Astrocyte (in vitro differentiated cells and primary cell): ENCODE data around the gene SLFN12L. TPM values are rescaled to one million over a fixed set of nuclear protein-coding genes. Genes with fewer than 3 reads are reported as not detected.

Experiments
- DNase-seq: peaks from one replicate; pipeline ENCODE4 v3.0.0-alpha.2; 2010; ENCODE audit warnings: low read depth
- FAIRE-seq: peaks from 2 replicates; lab custom pipeline; 2011; peaks lifted over from hg19 to GRCh38; lab: Jason Lieb, UNC
- H2AFZ ChIP-seq: 2 replicates; pipeline ENCODE4 v1.6.0; 2012; ENCODE audit warnings: low read depth, low read length, inconsistent platforms
- H3K27ac ChIP-seq: 2 replicates; pipeline ENCODE4 v1.5.1; 2011; ENCODE audit warnings: low read depth, low read length, inconsistent platforms
- H3K27me3 ChIP-seq: 2 replicates; pipeline ENCODE4 v1.6.0; 2011; ENCODE audit warnings: low read length, inconsistent platforms; ENCODE audit not compliant: insufficient read depth
- H3K36me3 ChIP-seq: 2 replicates; pipeline ENCODE4 v1.5.1; 2011; ENCODE audit warnings: low read length, inconsistent platforms; ENCODE audit not compliant: insufficient read depth
- H3K4me1 ChIP-seq: 2 replicates; pipeline ENCODE4 v1.5.1; 2011; ENCODE audit warnings: low read length, inconsistent platforms; ENCODE audit not compliant: insufficient read depth
- H3K4me2 ChIP-seq: 2 replicates; pipeline ENCODE4 v1.6.0; 2012; ENCODE audit warnings: low read length, inconsistent platforms
- H3K4me3 ChIP-seq: 2 replicates; pipeline ENCODE4 v1.5.1; 2011; ENCODE audit warnings: low read depth, mild to moderate bottlenecking, low read length, inconsistent platforms; ENCODE audit not compliant: insufficient read depth
- H3K79me2 ChIP-seq: 2 replicates; pipeline ENCODE4 v1.6.0; 2012; ENCODE audit warnings: mild to moderate bottlenecking, low read length, inconsistent platforms; ENCODE audit not compliant: insufficient read depth
- H3K9ac ChIP-seq: 2 replicates; pipeline ENCODE4 v1.6.0; 2012; ENCODE audit warnings: mild to moderate bottlenecking, low read length, inconsistent platforms
- H3K9me3 ChIP-seq: 2 replicates; pipeline ENCODE4 v1.5.1; 2012; ENCODE audit warnings: low read depth, mild to moderate bottlenecking, low read length, inconsistent platforms; ENCODE audit not compliant: insufficient read depth
- H4K20me1 ChIP-seq: 2 replicates; pipeline ENCODE4 v1.6.0; 2012; ENCODE audit warnings: low read length, inconsistent platforms; ENCODE audit not compliant: insufficient read depth
- H3K27ac Mint-ChIP-seq: one replicate; pipeline ENCODE4 v1.8.0; 2021; ENCODE audit warnings: mild to moderate bottlenecking, mixed read lengths; ENCODE audit not compliant: unreplicated experiment
- H3K27me3 Mint-ChIP-seq: one replicate; pipeline ENCODE4 v1.8.0; 2021; ENCODE audit warnings: low read depth, mixed read lengths; ENCODE audit not compliant: unreplicated experiment
- H3K36me3 Mint-ChIP-seq: one replicate; pipeline ENCODE4 v1.8.0; 2021; ENCODE audit warnings: low read depth, mixed read lengths; ENCODE audit not compliant: unreplicated experiment
- H3K4me1 Mint-ChIP-seq: one replicate; pipeline ENCODE4 v1.8.0; 2021; ENCODE audit warnings: low read depth, mixed read lengths; ENCODE audit not compliant: unreplicated experiment
- H3K4me3 Mint-ChIP-seq: one replicate; pipeline ENCODE4 v1.8.0; 2021; ENCODE audit warnings: mild to moderate bottlenecking, moderate library complexity, mixed read lengths; ENCODE audit not compliant: unreplicated experiment
- H3K9me3 Mint-ChIP-seq: one replicate; pipeline ENCODE4 v1.8.0; 2021; ENCODE audit warnings: mild to moderate bottlenecking, mixed read lengths; ENCODE audit not compliant: unreplicated experiment
- CTCF ChIP-seq: IDR thresholded peaks from 2 replicates; pipeline ENCODE4 v1.5.1; 2011; ENCODE audit warnings: low read depth, mild to moderate bottlenecking, inconsistent platforms, low read length, moderate library complexity; ENCODE audit not compliant: insufficient read depth
- EZH2 ChIP-seq: IDR thresholded peaks from 2 replicates; pipeline ENCODE4 v1.6.1; 2012; ENCODE audit warnings: mild to moderate bottlenecking, low read length, inconsistent platforms; ENCODE audit not compliant: insufficient read depth
- total RNA-seq: library from RNA; stranded (reverse); gene quantifications from 2 replicates; pipeline ENCODE4 v1.2.1, GENCODE V29; 2021

SLFN12L gene
- total RNA-seq, 1 donor from 2014 or later = 0.14 TPM

GRCh38 chr17:35559495-35560210, 22.2 kb upstream of the SLFN12L start:
- H4K20me1 ChIP-seq = no peaks in the 10 kb centered on the region
- H3K27me3 ChIP-seq = peaks cover 11% of the 10 kb centered on the region
- H2AFZ ChIP-seq = no peak overlapping the region
- H3K9me3 ChIP-seq = no peaks in the 10 kb centered on the region
- no peaks in the 10 kb centered on the region for H3K36me3 Mint-ChIP-seq
- H3K4me3 Mint-ChIP-seq = no peak overlapping the region
- no peak overlapping the region for H3K27ac Mint-ChIP-seq
- peaks cover 3% of the 10 kb centered on the region for H3K4me1 Mint-ChIP-seq
- H3K4me1 ChIP-seq = no peaks in the 10 kb centered on the region
- H3K27me3 Mint-ChIP-seq = peaks cover 27% of the 10 kb centered on the region
- H3K4me3 ChIP-seq = no peak overlapping the region
- FAIRE-seq (no peak), DNase-seq (no peak)
- no peaks in the 10 kb centered on the region for H3K36me3 ChIP-seq
- H3K4me2 ChIP-seq = no peak overlapping the region
- TF ChIP-seq CTCF (no peak), EZH2 (no peak)
- no peaks in the 10 kb centered on the region for H3K79me2 ChIP-seq
- H3K9me3 Mint-ChIP-seq = no peaks in the 10 kb centered on the region
- no peak overlapping the region for H3K27ac ChIP-seq
- H3K9ac ChIP-seq = no peak overlapping the region

DNA sequence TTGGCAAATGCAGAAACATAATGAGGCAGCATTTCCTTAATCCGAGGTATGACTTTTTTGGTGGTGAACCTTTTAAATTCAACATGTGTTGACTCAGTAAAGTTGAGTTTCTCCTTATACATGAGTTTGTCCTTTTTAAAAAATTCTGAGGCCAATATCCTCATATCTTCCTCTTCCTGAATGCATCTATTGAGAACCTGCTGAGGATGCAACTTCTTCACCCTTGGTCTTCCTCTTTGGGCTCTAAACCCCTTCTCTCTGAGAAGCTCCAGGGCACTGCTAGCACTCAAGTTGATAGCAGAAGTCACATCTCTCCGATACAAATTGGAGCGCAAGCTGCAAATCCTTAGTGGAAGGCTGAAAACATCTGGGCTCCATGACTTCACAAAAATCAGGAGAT, 19.9 kb upstream of the SLFN12L start:
- FAIRE-seq = no peak
- no peaks in the 10 kb centered on the region for H3K79me2 ChIP-seq
- no peak overlapping the region for H2AFZ ChIP-seq

More for the DNA sequence above, 19.9 kb upstream of the SLFN12L start:
- no peaks in the 10 kb centered on the region for H3K36me3 Mint-ChIP-seq
- no peak overlapping the region for H3K9ac ChIP-seq
- H3K9me3 Mint-ChIP-seq = no peaks in the 10 kb centered on the region
- peaks cover 3% of the 10 kb centered on the region for H3K4me1 Mint-ChIP-seq
- no peak overlapping the region for H3K4me3 Mint-ChIP-seq
- DNase-seq = no peak
- no peak overlapping the region for H3K27ac Mint-ChIP-seq
- peaks cover 19% of the 10 kb centered on the region for H3K27me3 Mint-ChIP-seq
- peaks cover 17% of the 10 kb centered on the region for H3K27me3 ChIP-seq
- no peak overlapping the region for H3K27ac ChIP-seq
- TF ChIP-seq CTCF = no peak
- TF ChIP-seq EZH2 = no peak
- no peaks in the 10 kb centered on the region for H3K4me1 ChIP-seq
- no peaks in the 10 kb centered on the region for H3K9me3 ChIP-seq
- no peak overlapping the region for H3K4me3 ChIP-seq
- no peaks in the 10 kb centered on the region for H4K20me1 ChIP-seq
- no peaks in the 10 kb centered on the region for H3K36me3 ChIP-seq
- no peak overlapping the region for H3K4me2 ChIP-seq
